GM12872 (cell line): ENCODE measurements around the gene UAP1L1.

Experiments
- CTCF ChIP-seq: IDR thresholded peaks from 3 replicates; pipeline ENCODE4 v1.5.1; 2011; ENCODE audit warnings: low read depth, mild to moderate bottlenecking, low read length, moderate library complexity; ENCODE audit not compliant: insufficient read depth

The UAP1L1 gene

GRCh38 chr9:137071282-137071681, 6.0 kb upstream of the UAP1L1 start:
- no peak for TF ChIP-seq CTCF

GRCh38 chr9:137073992-137074399, 3.3 kb upstream of the UAP1L1 start:
- no peak for TF ChIP-seq CTCF

GRCh38 chr9:137074657-137075274, 2.6 kb upstream of the UAP1L1 start:
- TF ChIP-seq CTCF = no peak

GRCh38 chr9:137075275-137075775, 2.0 kb upstream of the UAP1L1 start:
- no peak for TF ChIP-seq CTCF

- TF ChIP-seq CTCF = no peak
Measured at GRCh38 chr9:137076636-137077009, 694 bp upstream of the UAP1L1 start.

- no peak for TF ChIP-seq CTCF
Measured at GRCh38 chr9:137077758-137078693, 709 bp downstream of the UAP1L1 start.

GRCh38 chr9:137078701-137079400, 1.5 kb downstream of the UAP1L1 start:
- no peak for TF ChIP-seq CTCF
